GF-D8 (cell line): ENCODE data around the gene IARS2.
"Not testable (repeated sequence)": the region's sequence is repeated elsewhere in the genome, so short reads cannot be mapped to it uniquely, and the experiment has no call there.

Source experiments
- DNase-seq: peaks from one replicate; lab custom pipeline; 2025; lab: John Stamatoyannopoulos, UW

Gene IARS2

DNA sequence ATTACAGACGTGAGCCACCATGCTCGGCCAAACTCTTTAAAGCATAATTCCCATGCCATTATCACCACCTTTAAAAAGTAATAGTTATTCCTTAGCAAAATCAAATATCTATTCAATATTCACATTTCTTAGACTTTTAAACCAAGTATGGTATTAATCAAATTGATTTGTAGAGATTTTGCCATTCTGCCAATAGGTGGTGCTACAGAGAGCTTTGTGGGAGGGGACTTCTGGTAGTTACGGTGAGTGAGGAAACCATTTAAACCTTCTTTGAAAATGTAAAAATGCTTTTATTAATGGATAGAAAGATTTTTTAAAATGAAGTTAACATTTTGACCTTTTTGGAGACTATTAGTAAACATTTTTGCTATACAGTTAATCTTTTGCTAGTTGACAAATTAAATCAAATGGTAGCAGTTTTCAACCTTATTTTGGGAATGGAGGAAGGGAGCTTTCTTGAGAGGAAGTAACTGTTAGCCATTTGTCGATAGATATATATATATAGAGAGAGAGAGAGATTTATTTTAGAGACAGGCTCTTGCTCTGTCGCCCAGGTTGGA lies 19.3 kb downstream of the IARS2 start:
- no peak for DNase-seq

DNA sequence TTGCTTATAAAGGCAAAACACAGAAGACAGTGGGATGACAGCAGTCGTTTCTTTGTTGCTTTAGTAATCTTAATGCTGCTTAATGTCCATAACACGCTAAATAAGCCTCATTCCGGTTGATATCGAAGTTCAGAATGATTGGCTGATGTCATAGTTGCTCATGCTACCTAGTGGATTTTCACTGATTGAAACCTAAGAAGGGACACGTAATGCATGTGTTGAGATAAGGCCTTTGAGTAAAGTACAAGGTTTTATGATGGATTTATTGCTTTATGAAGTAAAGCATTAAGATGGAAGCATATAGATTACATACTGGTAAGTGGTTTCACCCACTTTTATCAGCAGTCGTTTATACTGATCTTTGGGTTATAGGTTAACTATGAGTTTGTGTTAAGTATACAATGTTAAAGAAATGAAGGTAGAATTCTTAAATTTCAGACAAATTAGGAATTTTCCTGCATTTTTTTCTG lies 25.1 kb downstream of the IARS2 start:
- no peak for DNase-seq

DNA sequence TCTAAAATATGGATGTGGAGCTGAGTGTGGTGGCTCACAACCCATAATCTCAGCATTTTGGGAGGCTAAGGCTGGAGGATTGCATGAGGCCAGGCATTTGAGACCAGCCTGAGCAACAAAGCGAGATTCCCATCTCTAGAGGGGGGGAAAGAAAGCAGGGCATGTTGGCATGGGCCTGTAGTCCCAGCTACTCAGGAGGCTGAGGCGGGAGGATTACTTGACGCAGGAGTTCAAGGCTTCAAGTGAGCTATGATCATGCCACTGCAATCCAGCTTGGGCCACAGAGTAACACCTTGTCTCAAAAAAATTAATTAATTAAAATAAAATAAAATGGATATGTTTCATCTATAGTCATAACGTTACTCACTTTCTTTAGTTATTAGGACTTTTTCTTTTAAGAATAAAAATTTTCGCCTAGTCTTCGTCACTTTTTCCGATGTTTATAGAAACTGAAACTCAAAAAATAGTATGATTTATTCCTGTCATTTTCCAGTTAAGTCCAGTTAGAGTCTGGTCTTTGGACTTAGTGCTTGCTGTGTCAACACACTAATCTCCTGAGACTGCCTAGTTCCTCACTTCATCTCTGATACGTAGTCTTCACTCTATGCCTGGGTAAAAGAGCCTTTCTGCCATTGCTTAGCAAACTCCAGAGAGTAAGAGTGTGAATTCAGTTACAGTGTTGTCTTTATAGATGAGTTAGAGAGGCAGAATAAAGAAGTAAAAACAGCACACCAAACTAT lies 28.0 kb downstream of the IARS2 start:
- DNase-seq = no peak

GRCh38 chr1:220123066-220123465 lies 29.1 kb downstream of the IARS2 start:
- no peak for DNase-seq

- no peak for DNase-seq
Measured at GRCh38 chr1:220123889-220124288, 30.0 kb downstream of the IARS2 start.

GRCh38 chr1:220124542-220124941 lies 30.6 kb downstream of the IARS2 start:
- DNase-seq = peak; percentile 24

GRCh38 chr1:220127076-220127475 lies 33.1 kb downstream of the IARS2 start:
- no peak for DNase-seq

- DNase-seq = no peak
Measured at GRCh38 chr1:220129479-220130210, 35.7 kb downstream of the IARS2 start.

DNA sequence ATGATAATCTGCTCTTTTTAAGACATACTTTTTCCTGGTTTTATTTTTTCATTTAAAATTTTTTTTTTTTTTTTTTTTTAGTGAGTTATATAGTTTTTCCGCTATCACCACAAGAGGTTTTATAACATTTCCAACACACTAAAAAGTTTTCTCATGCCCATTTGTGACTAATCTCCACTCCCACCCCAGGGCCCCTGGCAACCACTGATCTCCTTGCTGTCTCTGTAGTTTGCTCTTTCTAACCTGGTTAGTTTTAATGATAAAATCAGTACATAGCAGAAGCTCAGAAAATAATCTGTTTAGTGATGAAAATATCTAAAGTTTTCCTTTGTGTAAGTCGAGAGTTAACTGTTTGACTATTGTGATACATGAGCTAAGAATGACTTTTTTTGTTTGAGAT lies 41.8 kb downstream of the IARS2 start:
- no peak for DNase-seq

DNA sequence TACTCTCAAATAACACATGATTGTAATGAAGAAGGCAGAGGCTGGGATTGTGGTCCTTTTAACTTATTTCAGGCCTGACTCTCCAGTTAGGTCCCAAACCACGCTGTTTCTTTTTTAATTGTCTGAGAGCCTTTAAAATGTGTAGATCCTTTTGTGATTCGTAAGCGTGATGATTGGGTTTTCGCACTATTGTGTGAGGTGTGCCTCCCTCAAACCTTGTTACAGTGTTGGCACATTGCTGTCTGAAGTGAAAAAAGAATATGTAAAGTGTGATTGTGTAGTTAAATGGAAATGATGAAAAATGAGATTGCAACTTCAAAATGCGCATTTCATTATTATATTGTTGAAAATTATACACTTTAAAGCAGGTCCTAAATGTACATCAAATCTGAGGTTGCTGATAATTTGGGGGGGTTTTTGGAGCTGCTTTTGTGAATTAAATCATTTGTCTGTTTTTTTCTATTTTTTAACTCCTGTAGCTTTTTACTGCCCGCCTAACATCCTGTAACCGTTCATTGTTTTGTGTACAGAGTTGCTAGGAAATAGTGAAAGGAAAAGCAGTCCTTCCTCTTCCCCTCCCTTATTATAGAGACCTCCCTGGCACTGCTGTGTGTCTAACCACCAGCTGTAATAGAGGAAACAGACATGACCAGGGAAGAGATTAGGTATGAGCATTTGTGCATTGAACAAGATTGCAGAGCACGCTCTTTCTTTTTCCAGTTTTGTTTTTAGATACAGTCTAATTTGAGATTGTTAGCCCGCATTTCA lies 43.3 kb downstream of the IARS2 start:
- peak; percentile 88 for DNase-seq

- DNase-seq = no peak
Measured at GRCh38 chr1:220139966-220140365, 46.0 kb downstream of the IARS2 start.

GRCh38 chr1:220144051-220144450 lies 50.1 kb downstream of the IARS2 start:
- DNase-seq = no peak

DNA sequence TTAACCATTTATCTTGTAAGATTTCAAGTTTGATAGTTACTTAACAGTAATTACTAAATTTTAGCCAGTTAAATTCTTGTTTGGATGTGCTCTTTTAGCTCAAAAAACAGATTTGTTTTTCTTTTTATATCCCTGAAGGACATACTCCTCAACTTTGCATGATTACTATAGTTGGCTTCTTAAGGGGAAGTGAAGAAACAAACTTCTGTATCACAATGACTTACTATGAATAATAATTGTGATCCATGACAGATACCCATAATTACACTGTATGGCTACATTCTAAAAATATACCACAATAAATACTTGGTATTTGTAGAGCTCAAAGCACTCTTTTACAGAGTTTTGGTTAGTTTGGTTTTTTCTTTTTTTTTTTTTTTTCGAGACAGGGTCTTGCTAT lies 55.8 kb downstream of the IARS2 start:
- DNase-seq = no peak

DNA sequence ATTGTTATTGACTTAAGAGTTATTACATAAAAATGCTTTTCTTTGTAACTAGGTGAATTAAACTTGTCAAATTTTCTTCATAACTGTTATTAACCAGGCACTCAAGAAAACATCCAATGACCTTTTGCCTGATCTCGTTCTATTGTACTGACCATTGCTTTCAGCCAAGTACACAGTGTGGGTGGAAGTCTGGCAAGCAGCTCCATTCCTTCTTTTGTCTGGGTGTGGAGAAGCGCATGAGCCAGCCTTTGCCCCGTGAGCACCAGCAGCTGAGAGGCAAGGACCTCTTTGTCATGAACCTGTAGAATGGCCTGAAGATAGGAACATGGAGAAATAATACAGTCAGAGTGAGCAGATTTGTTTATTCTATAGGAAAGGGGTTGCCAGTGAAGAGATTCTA lies 57.5 kb downstream of the IARS2 start:
- DNase-seq = no peak

- no peak for DNase-seq
Measured at GRCh38 chr1:220153147-220153546, 59.2 kb downstream of the IARS2 start.

DNA sequence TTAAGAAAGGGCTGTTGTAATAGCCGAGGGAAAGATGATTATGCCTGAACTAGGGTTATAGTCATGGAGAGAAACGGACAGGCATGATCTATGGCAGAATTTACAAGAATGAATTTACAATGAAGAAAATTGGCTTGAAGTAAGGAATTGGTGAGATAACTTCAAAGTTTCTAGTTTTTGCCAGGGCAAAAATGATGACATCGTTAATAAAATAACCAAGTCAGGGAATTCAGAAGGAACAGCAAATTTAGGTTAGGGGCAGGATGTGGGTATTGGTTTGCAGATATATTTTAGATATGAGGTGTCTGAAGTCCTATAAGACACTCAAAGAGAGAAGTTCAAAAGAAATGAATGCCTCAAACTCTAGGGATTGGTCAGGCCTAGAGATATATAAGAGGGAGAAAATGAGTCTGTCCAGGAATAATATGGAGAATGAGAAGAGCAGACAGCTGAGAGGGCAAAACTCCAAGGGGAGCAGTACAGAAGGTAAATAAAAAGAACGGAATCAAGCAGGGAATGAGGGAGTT lies 62.8 kb downstream of the IARS2 start:
- no peak for DNase-seq

DNA sequence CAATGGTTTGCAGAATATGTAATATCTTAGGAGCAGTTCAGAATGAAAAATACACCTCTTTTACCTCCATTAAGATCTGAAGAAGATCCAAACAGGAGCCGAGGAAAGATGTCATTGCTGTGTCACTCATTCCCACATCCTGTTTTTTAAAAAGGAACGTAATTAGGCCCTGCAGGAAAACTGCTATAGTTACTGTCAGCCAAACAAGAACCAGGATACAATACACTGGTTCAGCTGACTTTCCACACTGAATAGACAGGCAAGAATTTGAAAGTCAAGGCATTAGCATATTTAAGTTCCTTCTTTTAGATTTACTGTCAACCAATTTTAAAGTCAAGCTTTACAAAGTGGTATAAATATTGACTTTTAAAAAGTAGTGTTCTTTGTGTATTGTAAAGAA lies 63.8 kb downstream of the IARS2 start:
- no peak for DNase-seq

DNA sequence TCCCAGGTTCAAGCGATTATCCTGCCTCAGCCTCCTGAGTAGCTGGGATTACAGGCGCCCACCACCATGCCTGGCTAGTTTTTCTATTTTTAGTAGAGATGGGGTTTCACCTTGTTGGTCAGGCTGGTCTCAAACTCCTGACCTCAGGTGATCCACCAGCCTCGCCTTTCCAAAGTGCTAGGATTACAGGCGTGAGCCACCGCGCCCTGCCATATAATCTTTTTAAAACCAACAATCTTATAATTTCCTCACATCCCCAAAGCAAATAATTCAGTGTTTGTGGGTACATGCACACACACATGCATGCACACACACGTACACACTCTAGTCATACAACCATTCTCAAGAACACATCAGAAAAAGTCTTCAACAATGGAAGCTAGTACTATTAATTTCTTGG lies 64.6 kb downstream of the IARS2 start:
- DNase-seq = not testable (repeated sequence)

DNA sequence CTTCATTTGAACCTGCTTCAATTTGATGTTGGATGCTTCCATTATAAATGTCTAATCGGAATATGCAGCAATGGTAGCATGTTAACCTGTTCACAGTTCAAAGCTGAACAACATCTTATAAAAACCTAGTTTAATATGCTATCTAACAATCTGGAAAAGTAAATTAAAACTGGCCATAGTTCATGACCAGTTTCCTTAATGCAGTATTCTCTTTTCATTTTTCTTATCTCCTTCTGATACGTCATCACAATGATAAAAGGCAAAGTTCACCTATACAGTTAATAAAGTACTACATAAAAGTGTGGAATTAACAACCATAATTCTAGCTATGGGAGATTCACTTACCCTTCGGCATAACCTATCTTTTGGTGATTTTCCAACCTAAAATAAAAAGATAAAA lies 65.1 kb downstream of the IARS2 start:
- DNase-seq = no peak

GRCh38 chr1:220160027-220160426 lies 66.1 kb downstream of the IARS2 start:
- no peak for DNase-seq

- DNase-seq = no peak
Measured at GRCh38 chr1:220164116-220164515, 70.2 kb downstream of the IARS2 start.

DNA sequence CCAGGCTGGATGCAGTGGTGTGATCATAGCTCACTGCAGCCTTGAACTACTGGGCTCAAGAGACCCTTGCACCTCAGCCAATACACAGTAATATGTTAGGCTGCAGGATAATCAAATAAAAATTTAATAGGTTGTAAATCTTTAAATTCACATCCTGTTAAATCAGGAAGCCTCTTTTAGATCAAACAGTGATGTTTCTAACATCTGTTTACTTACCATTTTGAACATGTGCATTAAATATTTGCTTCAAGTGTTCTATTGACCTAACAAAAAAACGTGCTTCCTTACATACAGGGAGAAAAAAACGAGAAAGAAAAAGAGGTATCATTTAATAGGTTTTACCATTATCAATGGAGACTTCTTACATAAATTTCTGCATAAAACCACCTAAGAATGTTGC lies 70.6 kb downstream of the IARS2 start:
- no peak for DNase-seq
